ENCODE data around the gene AMBRA1.
A peak's percentile ranks its signal among the peaks of the same experiment; 100 is the strongest.

Gene AMBRA1

GRCh38 chr11:46426233-46426991 lies 167.4 kb downstream of the AMBRA1 start:
- no peak for DNase-seq

DNA sequence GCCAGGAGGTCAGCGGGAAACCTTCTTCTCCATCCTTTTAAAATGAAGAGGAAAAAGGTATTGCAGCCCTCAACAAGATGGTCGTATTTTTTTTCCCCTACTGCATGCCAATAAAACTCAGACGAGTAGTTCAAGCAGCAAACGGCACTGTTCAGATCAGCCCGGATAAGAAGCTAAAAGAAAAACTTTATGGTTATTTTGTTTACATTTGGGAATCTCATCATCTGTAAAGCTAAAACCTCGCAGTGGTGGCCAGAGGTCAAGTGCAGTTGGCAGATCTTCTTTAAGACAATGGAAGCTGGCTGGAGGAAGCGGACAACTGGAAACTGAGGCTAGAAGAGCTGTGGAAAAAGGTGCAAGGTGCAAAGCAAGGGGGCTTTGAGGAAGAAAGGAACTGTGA lies 171.2 kb downstream of the AMBRA1 start:
- DNase-seq = no peak

GRCh38 chr11:46421257-46421880 lies 172.5 kb downstream of the AMBRA1 start:
- peak; percentile 45 for DNase-seq

GRCh38 chr11:46420513-46420912 lies 173.3 kb downstream of the AMBRA1 start:
- no peak for DNase-seq

DNA sequence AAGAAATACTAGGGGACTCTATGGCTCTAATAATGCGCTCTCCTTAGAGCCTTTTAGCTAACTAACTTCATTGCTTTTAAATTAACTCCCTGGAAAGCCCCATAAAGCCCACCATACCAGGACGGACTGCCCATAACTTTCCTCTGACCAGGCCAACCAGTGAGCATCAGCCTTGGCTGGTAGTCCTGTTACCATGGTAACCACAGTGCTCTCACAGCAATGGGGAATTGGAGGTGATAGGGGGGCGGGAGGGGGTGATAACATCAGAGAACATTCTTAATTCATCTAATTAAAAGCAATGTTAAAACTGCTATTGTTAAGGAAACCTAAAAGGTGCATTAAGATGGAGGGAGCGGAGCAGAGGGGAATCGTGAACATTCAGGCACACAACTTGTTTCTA lies 175.1 kb downstream of the AMBRA1 start:
- no peak for DNase-seq

GRCh38 chr11:46417711-46418110 lies 176.1 kb downstream of the AMBRA1 start:
- DNase-seq = no peak

DNA sequence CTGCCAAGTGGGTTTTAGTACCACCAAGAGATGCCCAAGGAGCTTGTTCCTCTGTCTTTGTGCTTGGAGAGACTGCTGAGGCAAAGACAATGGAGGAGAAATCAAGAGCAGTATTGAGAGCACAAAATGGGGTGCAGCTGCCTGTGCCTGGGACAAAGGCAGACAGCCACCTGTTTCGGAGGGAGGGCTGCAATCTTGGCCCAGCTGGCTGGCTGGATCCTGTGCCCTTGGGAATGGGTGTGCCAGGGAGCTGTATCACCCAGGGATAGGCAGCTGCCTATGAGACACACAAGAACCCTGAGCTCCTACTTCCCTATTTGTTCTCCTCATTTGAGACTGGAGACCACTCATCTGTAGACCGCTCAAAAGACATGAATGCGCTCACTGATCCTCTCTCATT lies 178.9 kb downstream of the AMBRA1 start:
- DNase-seq = no peak

DNA sequence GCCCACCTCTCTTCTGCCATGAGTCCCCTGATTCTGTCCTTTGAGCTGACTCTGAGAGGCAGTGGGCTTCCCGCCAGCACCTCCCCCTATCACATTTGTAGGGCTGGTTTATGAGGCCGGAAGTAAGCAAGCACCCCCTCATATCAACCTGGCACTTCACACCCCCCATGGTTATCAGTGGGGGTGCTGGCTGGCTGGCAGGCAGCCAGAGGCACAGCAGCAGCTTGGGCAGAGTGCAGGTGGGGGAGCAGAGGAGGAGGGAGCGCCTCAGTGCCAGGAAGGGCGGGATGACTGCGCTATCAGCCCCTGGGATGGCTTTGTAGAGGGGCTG lies 179.4 kb downstream of the AMBRA1 start:
- peak; percentile 58 for DNase-seq

DNA sequence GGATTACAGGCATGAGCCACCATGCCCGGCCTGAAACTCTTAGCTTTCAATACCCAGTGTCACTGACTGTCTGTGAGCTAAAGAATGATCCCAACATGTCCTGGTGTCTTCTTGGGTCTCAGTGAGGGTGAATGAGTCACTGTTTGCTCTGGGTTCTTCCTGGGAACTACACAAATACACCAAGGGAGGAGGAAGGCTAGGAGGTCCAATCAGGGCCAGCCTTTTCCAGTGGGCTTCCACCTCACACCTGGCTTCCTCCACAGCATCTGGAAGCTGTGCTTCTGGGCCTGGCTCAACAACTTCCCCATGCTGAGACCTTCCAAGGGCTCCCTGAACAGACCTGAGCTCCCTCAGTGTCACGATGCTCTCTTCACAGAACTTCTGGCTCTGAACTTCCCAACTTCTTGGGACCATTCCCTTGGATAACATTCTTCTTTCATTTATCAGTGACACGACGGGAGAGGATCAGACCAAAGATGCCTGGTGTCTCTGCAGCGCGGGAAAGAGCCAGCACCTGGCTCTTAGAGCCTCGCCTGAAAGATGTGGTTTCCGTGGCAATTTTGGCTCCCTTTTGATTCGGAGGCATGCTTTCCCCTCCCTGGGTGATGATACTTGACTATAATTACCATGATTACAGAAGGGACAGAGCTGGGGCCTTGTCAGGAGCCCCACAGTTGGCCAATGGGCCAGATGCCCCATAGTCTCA lies 179.9 kb downstream of the AMBRA1 start:
- no peak for DNase-seq

GRCh38 chr11:46410021-46410420 lies 183.8 kb downstream of the AMBRA1 start:
- DNase-seq = no peak

- DNase-seq = no peak
Observed at GRCh38 chr11:46408407-46408986, 185.3 kb downstream of the AMBRA1 start.

DNA sequence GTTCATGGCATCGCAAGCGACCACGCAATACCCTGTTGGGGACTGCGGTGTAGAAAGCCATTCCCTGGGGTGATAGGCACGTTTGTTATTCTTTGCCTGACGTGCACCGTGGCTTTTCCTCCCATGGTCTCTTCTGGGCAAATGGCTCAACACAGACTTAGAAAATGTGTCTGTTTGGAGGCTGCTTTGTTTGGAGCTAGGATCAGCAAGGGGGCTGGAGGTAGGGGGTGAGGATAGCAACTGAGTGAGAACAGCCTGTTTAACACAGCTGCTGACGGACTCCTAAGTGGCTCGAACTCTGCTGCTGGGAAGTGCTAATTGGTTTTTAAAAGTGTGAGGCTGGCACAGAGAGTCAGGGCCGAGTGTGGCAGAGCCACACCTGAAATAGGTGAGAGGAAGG lies 186.2 kb downstream of the AMBRA1 start:
- no peak for DNase-seq

DNA sequence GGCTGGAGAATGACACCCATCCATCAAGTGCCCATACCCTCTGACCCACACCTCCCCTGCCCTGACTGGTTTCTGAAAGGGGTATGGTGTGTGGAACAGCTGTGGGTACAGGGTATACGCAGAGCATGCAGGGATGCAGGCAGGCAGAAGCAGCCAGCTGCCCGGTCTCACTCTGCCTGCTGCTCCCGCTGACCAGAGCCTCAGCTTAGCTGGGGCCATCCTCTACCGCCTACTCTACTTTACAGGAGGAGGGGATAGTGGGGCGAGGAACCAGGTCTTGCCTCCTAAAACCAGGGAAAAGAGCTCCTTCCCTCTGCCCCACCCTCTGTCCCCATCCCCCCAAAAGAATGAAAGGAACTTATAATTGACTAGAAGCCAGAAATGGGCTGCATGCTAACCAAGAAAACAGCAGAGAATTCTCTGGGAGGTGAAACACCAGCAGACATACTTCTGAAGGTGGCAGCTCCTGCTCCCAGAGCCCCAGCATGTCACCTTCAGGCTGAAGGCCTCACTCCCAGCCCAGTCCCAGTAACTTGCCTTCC lies 189.3 kb downstream of the AMBRA1 start:
- no peak for DNase-seq

- DNase-seq = no peak
Observed at GRCh38 chr11:46402957-46403902, 190.6 kb downstream of the AMBRA1 start.

DNA sequence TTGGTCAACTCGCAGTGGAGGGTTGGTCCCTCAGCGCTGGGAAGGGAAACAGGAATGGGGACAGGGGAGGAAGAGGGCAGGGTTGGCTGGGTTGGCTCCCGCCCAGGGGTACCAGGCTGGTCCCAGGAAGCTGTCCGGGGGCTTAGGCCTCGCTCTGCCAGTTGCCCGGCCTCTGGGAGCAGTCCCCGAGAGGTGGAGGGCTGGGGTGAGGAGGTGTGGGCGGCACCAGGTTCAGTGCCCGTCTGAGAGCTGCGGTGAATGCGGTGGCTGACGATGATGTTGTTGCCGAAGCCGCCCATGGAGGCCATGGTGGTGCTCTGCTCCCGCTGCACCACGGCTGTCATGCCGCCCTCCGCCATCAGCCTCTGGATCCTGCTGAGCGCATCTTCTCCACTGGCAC lies 196.3 kb downstream of the AMBRA1 start:
- DNase-seq = no peak

- DNase-seq = no peak
Observed at GRCh38 chr11:46393759-46394158, 200.1 kb downstream of the AMBRA1 start.

DNA sequence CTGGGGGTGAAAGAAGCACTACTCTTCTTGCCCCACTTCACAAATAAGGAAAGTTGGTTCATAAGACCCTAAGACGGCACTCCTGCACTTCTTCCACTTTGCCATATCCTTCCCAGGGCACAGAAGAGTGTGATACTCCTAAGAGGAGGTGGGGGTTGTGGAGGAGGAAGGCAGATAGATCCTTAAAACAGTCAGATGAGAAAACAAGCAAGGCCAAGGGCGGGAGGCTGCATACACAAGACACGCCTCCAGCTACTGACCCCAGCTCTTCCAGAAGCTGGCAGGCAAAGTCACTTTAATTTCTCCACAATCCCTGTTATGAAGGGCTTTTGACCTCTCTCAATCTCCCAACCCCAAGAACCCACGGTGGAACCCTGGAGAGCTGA lies 200.6 kb downstream of the AMBRA1 start:
- no peak for DNase-seq

DNA sequence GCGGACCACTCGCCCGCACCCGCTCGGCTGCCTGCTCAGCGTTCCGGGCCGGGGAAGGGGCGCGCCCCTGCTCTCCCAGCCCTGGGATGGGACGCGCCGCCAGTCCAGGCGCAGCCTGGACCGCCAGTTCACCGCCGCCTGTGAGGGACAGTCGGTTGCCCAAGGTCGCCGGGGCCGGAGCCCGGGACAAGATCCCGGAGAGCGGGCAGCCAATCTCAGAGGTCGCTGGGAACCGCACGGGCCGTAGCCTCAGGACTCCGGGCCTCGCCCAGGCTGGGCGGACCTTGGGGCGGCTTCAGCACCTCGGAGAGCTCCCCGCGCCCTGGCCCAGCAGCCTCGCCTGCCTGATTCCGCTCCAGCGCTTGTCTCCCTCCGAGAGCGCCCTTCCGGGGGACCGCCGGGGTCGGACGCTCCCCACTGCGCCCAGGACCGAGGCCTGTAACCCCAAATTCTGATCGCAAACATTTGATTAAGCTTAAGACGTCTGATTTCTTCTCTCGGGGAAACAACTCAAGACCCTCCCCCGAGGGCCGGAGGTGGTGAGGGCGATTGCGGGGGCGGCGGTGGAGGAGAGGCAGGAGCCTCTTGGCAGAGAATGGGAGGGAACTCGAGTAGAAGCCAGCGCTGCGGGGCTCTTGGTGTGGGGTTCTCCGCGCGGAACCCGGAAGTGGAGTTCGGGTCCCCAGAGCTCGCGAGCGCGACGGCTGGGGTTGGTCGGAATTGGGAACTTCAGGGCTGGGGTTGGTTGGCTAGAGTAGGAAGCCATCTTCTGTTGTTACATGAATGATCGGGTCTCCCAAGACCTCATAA lies 201.2 kb downstream of the AMBRA1 start:
- peak; percentile 89 for DNase-seq

DNA sequence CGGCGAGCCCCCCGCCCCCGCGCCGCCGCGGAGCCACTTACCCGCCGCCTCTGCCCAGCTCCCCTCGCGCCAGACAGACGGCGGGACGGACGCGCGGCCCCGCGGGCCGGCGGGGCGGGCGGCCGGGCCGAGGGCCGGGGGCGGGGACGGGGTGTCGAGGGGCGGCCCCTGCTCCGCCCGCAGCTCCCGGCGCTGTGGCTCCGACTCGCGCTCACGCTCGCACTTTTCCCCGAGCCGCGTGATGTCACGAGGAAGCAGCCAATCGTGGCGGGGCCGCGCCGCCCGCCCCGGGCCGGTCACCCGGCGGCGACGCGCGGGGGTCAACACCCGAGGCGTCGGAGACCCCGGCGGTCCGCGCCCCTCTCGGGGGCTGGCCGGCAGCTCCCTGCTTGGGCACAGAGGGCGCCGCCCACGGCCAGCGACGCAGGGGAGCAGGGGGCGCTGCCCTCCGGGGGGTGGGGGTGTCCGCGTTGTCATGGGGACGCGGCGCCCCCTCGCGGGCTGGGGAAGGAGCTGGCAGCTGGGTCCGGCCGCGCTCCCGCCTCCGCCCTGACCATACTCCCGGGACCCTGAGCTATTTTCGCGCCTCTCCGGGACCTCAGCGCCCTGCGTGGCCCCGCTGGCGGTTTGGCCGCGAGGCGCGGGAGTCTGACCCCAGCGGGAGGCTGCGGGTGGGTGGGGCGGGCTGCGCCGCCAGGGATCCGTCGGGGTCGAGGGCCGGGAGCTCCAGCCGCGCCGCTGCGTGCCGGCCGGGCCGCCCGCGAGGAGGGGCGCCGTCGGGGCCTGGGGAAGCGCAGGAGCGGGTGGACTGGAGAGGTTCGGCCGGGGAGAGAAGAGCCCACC lies 202.0 kb downstream of the AMBRA1 start, which contains the start of gene CHRM4:
Gene CHRM4, minus strand, starts transcription at position 199 of the 843 bp plus-strand sequence. CDS start 5,219 bp downstream, outside the sequence.
- DNase-seq = no peak

- DNase-seq = no peak
Observed at GRCh38 chr11:46391186-46391577, 202.6 kb downstream of the AMBRA1 start.
